HepG2 (cell line): ENCODE measurements around the gene TLE5.

Experiments
- CEBPB ChIP-seq: IDR thresholded peaks from 2 replicates; pipeline ENCODE4 v1.6.1; 2011; ENCODE audit warnings: low read depth, low read length, improper control_type of control experiment, borderline replicate concordance
- CTCF ChIP-seq: sonication (generic); formaldehyde crosslinking; IDR thresholded peaks from 2 replicates; pipeline ENCODE4 v1.5.0; 2020; ENCODE audit warnings: mild to moderate bottlenecking, missing genetic modification reagents, moderate library complexity
- ELF3 ChIP-seq: IDR thresholded peaks from 2 replicates; pipeline ENCODE4 v1.6.1; 2016; ENCODE audit warnings: missing genetic modification reagents, missing compliant biosample characterization
- EZH2 ChIP-seq: conservative IDR thresholded peaks from 2 replicates; pipeline ENCODE4 v1.6.1; 2012; ENCODE audit warnings: mild to moderate bottlenecking, low read depth, low read length, moderate library complexity
- POLR2AphosphoS5 ChIP-seq: IDR thresholded peaks from 2 replicates; pipeline ENCODE4 v1.6.1; 2012; ENCODE audit warnings: low read depth, low read length
- REST ChIP-seq, 2 experiments: IDR thresholded peaks; 2 replicates each; pipeline ENCODE4 v1.6.1; 2011 to 2012; ENCODE audit warnings: low read length in 2 of 2, borderline replicate concordance in 1 of 2, low read depth in 1 of 2, mild to moderate bottlenecking in 1 of 2, moderate library complexity in 1 of 2
- SOX6 ChIP-seq, 2 experiments: fragments of 450-650 bp in 1 of 2; sonication (generic) in 1 of 2; formaldehyde crosslinking in 1 of 2; IDR thresholded peaks; 2 replicates each; pipeline versions ENCODE4 v1.4.0 to v1.6.1; 2017 to 2020; ENCODE audit warnings: antibody characterized with exemption in 1 of 2, mild to moderate bottlenecking in 1 of 2, missing genetic modification reagents in 1 of 2
- ZNF20 ChIP-seq: sonication (generic); formaldehyde crosslinking; IDR thresholded peaks from 2 replicates; pipeline ENCODE4 v1.4.0; 2020; ENCODE audit warnings: mild to moderate bottlenecking, moderate library complexity, missing genetic modification reagents
- ZNF350 ChIP-seq: sonication (generic); formaldehyde crosslinking; IDR thresholded peaks from 2 replicates; pipeline ENCODE4 v1.4.0; 2020; ENCODE audit warnings: mild to moderate bottlenecking, low read depth, missing genetic modification reagents, borderline replicate concordance
- ZSCAN25 ChIP-seq: sonication (generic); formaldehyde crosslinking; IDR thresholded peaks from 2 replicates; pipeline ENCODE4 v1.8.0; 2022; ENCODE audit warnings: mild to moderate bottlenecking, missing genetic modification reagents
- ZUFSP ChIP-seq: sonication (generic); formaldehyde crosslinking; IDR thresholded peaks from 2 replicates; pipeline ENCODE4 v1.9.0; 2021; ENCODE audit warnings: missing genetic modification reagents, mild to moderate bottlenecking, borderline replicate concordance

- no peak for TF ChIP-seq EZH2
- TF ChIP-seq ELF3 (CRISPR knock-in tag) = no peak
- no peak for TF ChIP-seq REST (IDR thresholded peaks at IDR 0.05; ENCODE audit: borderline replicate concordance in 1 of 2, low read depth in 1 of 2, low read length in 2 of 2)
- no peak for TF ChIP-seq CTCF
- TF ChIP-seq SOX6 (IDR thresholded peaks at IDR 0.05) = no peak
- no peak for TF ChIP-seq SOX6 (CRISPR knock-in tag; IDR thresholded peaks at IDR 0.05)
- TF ChIP-seq ZNF350 (CRISPR knock-in tag) = no peak
- TF ChIP-seq CEBPB = no peak
- TF ChIP-seq ZNF20 = no peak
- TF ChIP-seq ZUFSP (CRISPR knock-in tag) = no peak
- no peak for TF ChIP-seq ZSCAN25 (CRISPR knock-in tag)
- TF ChIP-seq POLR2AphosphoS5 = no peak
These were observed 35.2 kb upstream of the TLE5 start for GRCh38 chr19:3097442-3097871.
